HG03558 (cell line): ENCODE data around the gene SH3PXD2B.
"Not testable (repeated sequence)": the region's sequence is repeated elsewhere in the genome, so short reads cannot be mapped to it uniquely, and the experiment has no call there.

Experiments used
- ATAC-seq: cut with Tn5 transposase; IDR thresholded peaks from one replicate; pipeline ENCODE4 v1.9.1; 2021; ENCODE audit warnings: moderate number of reproducible peaks; ENCODE audit not compliant: unreplicated experiment; ENCODE audit errors: extremely low read depth

The SH3PXD2B gene

DNA sequence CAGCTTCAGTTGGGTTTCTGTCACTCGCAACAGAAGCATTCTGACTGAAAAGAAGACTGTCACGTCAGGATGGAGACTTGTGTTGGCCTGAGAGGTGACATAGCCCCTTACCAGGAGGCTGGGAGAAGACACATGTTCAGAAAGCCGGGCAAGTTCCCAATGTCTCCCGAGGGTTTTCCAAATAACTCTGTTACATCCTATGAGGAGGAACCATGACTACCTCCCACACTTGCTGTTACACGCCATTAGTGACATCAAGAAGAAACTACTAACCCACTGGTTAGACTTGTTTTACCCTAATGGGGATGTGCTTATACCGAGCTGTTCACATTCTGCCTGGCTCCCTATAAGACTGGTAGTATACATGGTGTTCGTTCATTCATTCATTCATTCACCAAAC is 33.3 kb downstream of the SH3PXD2B start:
- ATAC-seq, result no peak

GRCh38 chr5:172420235-172420939 is 33.9 kb downstream of the SH3PXD2B start:
- ATAC-seq, result no peak

GRCh38 chr5:172418862-172419814 is 35.2 kb downstream of the SH3PXD2B start:
- ATAC-seq, result no peak

GRCh38 chr5:172417983-172418630 is 36.2 kb downstream of the SH3PXD2B start:
- ATAC-seq, result no peak

GRCh38 chr5:172417130-172417841 is 37.0 kb downstream of the SH3PXD2B start:
- no peak for ATAC-seq

GRCh38 chr5:172415362-172416275 is 38.7 kb downstream of the SH3PXD2B start:
- ATAC-seq, result no peak

DNA sequence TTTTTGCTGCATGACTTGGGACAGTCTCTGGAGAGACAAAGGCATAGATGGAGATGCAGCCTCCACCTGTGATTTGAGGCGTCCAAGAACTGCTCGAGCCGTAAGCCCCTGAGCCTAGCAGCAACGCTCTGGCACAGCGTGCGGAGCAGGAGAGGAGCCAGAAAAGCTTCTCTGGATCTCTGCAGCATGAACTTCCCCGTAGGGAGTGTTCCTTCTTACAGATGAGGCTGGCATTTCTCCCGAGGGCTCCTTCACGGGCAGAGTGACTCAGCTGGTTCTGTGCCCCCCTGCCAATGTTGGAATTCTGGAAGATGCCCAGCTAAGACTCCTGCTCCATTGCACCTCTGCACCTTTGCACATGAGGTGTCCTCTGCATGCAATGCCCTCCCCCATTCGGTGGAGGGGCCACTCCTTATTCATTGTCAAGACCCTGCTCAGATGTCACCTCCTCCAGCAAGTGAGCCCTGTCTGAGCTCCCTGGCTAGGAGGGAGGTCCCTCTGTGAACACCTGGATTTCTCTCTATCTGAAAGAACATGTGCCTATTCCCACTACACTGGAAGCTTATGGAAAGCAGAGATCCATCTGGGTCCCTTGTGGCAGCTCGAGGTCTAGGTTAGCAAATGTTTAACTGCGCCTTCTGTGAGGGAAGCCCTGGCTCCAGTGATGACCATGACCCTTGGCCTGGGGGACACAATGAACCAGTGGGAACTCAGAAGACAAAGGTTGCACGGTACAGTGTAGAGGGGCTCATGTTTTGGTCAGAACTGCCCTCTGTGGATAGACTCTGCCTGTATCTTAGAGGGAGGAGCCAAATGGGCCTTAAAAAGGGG is 39.6 kb downstream of the SH3PXD2B start:
- no peak for ATAC-seq

DNA sequence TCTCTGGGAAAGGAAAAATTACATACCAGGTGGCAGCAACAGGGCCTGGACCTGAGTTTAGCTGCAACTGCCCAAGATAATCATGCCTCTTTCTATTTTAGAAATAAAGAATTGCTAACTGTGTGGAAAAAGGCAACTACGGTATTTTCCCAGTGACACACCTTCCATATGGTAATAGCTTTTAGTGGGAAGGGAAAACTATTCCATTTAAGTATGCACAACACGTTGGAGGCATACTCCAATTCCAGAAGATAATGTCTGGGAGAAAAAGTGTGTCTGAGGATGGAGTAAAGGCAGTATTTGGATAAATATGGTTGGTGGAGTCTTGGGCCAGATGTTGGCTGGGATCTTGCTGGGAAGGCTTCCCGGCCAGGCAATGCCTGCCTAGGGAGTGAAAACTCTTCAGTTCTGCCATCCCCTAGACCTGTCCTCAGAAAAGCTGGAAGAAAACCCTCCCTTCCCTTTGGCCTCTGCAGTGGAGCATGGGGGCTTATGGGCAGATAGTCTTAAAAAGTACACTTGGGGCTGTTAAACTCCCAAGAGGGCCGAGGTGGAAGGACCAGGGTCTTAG is 40.6 kb downstream of the SH3PXD2B start:
- no peak for ATAC-seq

DNA sequence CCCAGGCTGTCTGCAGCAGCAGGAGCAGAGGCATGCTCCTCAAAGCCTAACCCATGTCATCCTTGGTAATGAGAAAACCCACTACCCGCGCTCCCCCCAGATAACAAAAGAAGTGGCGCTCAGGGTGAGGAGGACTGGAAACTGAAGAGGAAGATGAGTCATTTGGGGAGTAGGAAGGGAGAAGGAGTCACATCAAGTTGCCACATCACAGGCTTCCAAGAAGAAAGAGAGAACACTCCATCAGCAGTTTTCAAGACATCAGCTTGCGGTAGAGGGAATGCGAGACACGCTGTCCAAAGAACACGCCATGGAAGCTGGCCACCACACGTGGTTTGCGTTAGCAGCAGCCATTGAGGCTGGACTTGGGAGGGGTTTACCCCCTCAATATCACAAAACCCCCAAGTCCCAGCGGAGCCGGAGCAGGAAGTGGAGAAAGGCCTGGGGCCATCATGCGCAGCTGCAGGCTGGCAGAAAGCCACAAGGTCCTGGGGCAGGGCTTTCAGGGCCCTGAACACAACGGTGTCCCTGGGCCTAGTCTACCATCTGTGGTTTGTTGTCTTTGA is 41.5 kb downstream of the SH3PXD2B start:
- ATAC-seq, result no peak

DNA sequence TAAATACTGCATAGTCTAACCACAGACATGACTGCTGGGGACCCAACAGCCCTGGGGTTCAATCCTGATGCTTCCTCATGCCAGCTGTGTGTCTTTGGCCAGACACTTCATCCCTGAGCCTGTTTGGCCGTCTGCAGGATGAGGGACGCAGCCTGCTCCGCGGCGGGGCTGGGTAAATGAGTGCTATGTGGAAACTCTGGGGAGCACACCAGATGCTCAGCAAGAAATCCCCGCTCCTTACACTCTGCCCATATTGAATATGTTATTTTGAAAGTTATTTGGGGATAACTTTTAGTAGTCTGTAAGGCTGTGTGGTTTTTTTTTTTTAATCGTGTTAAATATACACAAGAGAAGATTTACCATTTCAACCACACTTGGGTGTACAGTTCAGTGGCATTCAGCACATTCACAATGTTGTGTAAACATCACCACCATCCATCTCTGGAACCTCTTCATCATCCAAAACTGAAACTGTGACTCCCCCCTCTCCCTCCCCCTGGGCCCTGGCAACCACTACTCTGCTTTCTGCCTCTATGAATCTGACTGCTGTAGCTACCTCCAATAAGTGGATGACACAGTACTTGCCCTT is 42.7 kb downstream of the SH3PXD2B start:
- ATAC-seq, result no peak

DNA sequence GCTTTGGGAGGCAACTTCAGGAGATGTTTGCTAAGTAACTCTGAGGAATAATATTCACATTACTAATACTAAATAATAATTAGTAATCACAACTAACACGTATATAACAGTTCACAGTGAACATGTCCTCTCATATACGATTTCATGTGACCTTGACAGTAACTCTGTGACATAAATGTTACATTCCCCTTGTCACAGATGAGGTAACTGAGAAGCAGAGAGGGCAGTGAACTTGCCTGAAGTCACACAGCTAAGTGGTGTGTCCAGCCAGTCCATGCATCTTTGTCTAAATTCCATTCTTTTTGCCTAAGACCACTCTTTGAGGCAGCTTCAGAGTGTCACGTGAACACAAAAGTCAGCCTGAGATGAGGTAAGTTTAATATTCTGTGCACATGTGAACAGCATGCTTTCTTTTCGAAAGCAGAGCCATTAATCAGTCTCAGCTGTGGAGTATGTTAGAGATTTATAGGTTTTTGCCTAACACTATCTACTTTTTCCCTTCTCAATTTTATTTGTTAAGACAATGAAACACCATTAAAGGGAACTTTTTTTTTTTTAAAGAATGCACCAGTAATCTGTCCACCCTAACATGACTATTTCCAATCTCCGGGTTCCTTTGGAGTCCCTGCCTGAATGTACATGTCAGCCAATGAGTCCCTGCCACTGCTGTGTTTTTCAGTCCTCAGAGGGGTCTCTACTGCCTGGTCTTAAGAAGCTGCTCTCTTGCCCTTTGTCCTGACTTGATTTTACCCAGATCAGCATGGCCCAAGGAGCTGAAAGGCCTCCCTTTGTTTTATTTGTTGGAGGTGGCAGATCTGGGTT is 43.5 kb downstream of the SH3PXD2B start:
- ATAC-seq, result no peak

- no peak for ATAC-seq
These were observed 44.2 kb downstream of the SH3PXD2B start for GRCh38 chr5:172410160-172410559.

DNA sequence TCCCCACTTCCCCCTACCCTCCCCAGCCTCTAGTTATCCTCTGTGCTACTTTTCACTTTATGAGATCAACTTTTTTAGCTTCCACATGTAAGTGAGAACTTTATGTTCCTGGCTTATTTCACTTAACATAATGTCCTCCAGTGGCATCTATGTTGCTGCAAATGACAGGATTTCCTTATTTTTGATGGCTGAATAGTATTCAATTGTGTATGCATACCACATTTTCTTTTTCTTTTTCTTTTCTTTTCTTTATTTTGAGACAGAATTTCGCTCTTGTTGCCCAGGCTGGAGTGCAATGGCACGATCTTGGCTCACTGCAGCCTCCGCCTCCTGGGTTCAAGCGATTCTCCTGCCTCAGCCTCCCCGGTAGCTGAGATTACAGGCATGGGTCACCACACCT is 44.8 kb downstream of the SH3PXD2B start:
- ATAC-seq, result not testable (repeated sequence)

- no peak for ATAC-seq
These were observed 46.5 kb downstream of the SH3PXD2B start for GRCh38 chr5:172407822-172408221.

GRCh38 chr5:172407241-172407691 is 47.1 kb downstream of the SH3PXD2B start:
- no peak for ATAC-seq
